GM21529 (cell line): ENCODE data around the gene CLIP2.

Source experiments
- ATAC-seq: cut with Tn5 transposase; IDR thresholded peaks from one replicate; pipeline ENCODE4 v1.9.1; 2021; ENCODE audit not compliant: unreplicated experiment

The CLIP2 gene

GRCh38 chr7:74269757-74270277, 19.4 kb upstream of the CLIP2 start:
- peak; percentile 31 for ATAC-seq

GRCh38 chr7:74271742-74272141, 17.5 kb upstream of the CLIP2 start:
- ATAC-seq = no peak

GRCh38 chr7:74272305-74273038, 16.7 kb upstream of the CLIP2 start:
- ATAC-seq = peak; percentile 75

GRCh38 chr7:74275401-74275881, 13.8 kb upstream of the CLIP2 start:
- no peak for ATAC-seq

- no peak for ATAC-seq
Observed at GRCh38 chr7:74277636-74278035, 11.6 kb upstream of the CLIP2 start.

- ATAC-seq = no peak
Observed at GRCh38 chr7:74280985-74281384, 8.2 kb upstream of the CLIP2 start.

GRCh38 chr7:74282748-74283459, 6.3 kb upstream of the CLIP2 start:
- ATAC-seq = no peak

- no peak for ATAC-seq
Observed at GRCh38 chr7:74283858-74284447, 5.3 kb upstream of the CLIP2 start.

GRCh38 chr7:74284781-74285259, 4.4 kb upstream of the CLIP2 start:
- peak; percentile 43 for ATAC-seq

- ATAC-seq = no peak
Observed at GRCh38 chr7:74286131-74286530, 3.1 kb upstream of the CLIP2 start.

- no peak for ATAC-seq
Observed at GRCh38 chr7:74287303-74288033, 1.7 kb upstream of the CLIP2 start.

GRCh38 chr7:74288034-74288881, 949 bp upstream of the CLIP2 start:
- no peak for ATAC-seq

GRCh38 chr7:74289659-74290552, 699 bp downstream of the CLIP2 start:
- no peak for ATAC-seq

GRCh38 chr7:74290553-74290950, 1.3 kb downstream of the CLIP2 start:
- no peak for ATAC-seq

- ATAC-seq = no peak
Observed at GRCh38 chr7:74290981-74291441, 1.8 kb downstream of the CLIP2 start.

GRCh38 chr7:74291535-74291934, 2.3 kb downstream of the CLIP2 start:
- no peak for ATAC-seq

- no peak for ATAC-seq
Observed at GRCh38 chr7:74292757-74293576, 3.8 kb downstream of the CLIP2 start.

- ATAC-seq = no peak
Observed at GRCh38 chr7:74293577-74293908, 4.3 kb downstream of the CLIP2 start.
